ENCODE data around the gene PILRA. TPM values are rescaled to one million over a fixed set of nuclear protein-coding genes. Genes with fewer than 3 reads are reported as not detected.

The PILRA gene
- total RNA-seq, 1 donor from 2014 or later: 25.8 TPM

DNA sequence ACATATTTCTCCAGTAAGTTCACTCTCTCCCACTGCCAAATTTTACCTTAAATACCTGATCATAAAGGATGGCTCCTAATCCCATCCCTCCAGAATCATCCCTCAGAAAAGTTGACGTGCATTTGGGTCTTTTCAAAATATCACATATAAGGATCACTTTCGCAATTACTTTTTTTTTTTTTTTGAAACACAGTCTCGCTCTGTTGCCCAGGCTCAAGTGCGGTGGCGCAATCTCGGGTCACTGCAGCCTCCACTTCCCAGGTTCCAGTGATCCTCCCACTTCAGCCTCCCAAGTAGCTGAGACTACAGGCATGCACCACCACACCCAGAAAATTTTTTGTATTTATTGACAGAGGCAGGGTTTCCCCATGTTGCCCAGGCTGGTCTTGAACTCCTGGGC is 37.8 kb downstream of the PILRA start:
- Histone ChIP-seq H3K27me3 (no peaks in the 10 kb centered on the region), H3K4me3 (no peak overlapping the region), H3K36me3 (no peaks in the 10 kb centered on the region), H3K4me1 (no peaks in the 10 kb centered on the region), H3K9me3 (no peaks in the 10 kb centered on the region), H3K27ac (no peak overlapping the region)
- intact Hi-C loops (cut with DNase I): no loop called here
- TF ChIP-seq, protein P1, sequence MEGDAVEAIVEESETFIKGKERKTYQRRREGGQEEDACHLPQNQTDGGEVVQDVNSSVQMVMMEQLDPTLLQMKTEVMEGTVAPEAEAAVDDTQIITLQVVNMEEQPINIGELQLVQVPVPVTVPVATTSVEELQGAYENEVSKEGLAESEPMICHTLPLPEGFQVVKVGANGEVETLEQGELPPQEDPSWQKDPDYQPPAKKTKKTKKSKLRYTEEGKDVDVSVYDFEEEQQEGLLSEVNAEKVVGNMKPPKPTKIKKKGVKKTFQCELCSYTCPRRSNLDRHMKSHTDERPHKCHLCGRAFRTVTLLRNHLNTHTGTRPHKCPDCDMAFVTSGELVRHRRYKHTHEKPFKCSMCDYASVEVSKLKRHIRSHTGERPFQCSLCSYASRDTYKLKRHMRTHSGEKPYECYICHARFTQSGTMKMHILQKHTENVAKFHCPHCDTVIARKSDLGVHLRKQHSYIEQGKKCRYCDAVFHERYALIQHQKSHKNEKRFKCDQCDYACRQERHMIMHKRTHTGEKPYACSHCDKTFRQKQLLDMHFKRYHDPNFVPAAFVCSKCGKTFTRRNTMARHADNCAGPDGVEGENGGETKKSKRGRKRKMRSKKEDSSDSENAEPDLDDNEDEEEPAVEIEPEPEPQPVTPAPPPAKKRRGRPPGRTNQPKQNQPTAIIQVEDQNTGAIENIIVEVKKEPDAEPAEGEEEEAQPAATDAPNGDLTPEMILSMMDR (IDR thresholded peaks at IDR 0.05): no peak
- peak in 1 of 2 donors; percentile 43 for DNase-seq (ENCODE audit: low spot score in 2 of 2)

DNA sequence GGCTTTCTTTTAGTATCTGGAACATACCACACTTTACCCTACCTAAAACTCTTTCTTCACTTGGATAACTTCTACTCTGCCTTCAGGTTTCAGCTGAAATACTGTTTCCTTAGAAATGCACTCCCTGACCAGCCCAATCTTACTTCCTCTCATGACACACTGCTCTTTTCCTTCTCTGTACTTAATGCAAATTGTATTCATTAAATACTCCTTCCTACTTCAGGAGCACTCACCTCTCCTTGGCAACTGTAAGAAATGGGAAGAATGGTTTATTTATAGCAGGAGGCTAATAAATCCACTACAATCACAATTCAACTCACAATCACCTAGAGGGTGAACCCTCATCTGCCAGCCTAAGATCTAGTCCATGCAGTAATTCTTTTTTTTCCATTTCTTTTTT is 40.1 kb downstream of the PILRA start:
- H3K36me3 ChIP-seq: no peaks in the 10 kb centered on the region
- TF ChIP-seq, protein P1 (IDR thresholded peaks at IDR 0.05): no peak
- no peak overlapping the region for H3K4me3 ChIP-seq
- H3K27ac ChIP-seq: no peak overlapping the region
- no peak for DNase-seq (ENCODE audit: low spot score in 2 of 2)
- intact Hi-C loops (cut with DNase I): no loop called here
- no peaks in the 10 kb centered on the region for H3K4me1 ChIP-seq
- no peaks in the 10 kb centered on the region for H3K27me3 ChIP-seq
- no peaks in the 10 kb centered on the region for H3K9me3 ChIP-seq

DNA sequence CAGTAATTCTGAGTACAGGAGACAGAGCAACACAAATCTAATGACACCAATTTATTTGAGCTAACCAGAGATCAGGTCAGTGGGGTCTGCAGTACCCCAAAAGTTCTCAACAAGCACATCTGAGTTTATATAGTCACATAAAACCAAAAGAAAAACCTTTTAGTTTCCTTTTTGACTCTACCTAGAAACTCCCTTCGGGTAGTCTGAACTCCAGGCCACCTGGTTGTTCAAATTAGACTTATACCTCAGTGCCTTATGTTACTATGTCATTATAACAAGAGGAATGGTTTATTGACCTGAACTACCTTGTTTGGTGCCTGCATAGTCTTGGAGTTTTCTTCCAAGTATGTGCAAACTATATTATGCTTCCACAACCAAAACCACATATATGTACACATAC is 40.6 kb downstream of the PILRA start:
- intact Hi-C loops (cut with DNase I): no loop called here
- DNase-seq (ENCODE audit: low spot score in 2 of 2): peak in 1 of 2 donors; percentile 4
- H3K9me3 ChIP-seq: no peaks in the 10 kb centered on the region
- no peaks in the 10 kb centered on the region for H3K36me3 ChIP-seq
- H3K27ac ChIP-seq: no peak overlapping the region
- no peak overlapping the region for H3K4me3 ChIP-seq
- no peaks in the 10 kb centered on the region for H3K4me1 ChIP-seq
- TF ChIP-seq, protein P1 (IDR thresholded peaks at IDR 0.05): no peak
- H3K27me3 ChIP-seq: no peaks in the 10 kb centered on the region

DNA sequence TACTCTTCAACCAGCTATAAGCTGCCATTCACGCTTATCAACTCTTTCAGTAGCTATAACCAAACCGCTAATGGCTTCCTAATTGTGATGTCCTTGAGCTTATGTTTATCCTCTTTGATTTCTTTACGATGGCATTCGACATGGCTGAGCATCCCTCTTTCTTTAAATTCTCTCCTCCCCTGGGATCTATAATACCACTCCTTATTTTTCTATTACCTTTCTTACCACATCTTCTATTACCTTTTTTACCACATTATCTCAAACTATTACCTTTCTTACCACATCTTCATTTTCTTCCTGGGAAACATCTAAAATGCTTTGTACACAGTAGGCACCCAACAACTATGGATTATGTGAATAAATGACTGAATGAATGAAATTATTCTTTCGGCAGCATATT is 42.2 kb downstream of the PILRA start:
- intact Hi-C loops (cut with DNase I): no loop called here
- Histone ChIP-seq H3K4me3 (no peak overlapping the region), H3K27ac (no peak overlapping the region), H3K4me1 (no peaks in the 10 kb centered on the region), H3K9me3 (no peaks in the 10 kb centered on the region), H3K27me3 (no peaks in the 10 kb centered on the region), H3K36me3 (no peaks in the 10 kb centered on the region)
- TF ChIP-seq, protein P1 (IDR thresholded peaks at IDR 0.05): no peak
- DNase-seq (ENCODE audit: low spot score in 2 of 2): no peak

DNA sequence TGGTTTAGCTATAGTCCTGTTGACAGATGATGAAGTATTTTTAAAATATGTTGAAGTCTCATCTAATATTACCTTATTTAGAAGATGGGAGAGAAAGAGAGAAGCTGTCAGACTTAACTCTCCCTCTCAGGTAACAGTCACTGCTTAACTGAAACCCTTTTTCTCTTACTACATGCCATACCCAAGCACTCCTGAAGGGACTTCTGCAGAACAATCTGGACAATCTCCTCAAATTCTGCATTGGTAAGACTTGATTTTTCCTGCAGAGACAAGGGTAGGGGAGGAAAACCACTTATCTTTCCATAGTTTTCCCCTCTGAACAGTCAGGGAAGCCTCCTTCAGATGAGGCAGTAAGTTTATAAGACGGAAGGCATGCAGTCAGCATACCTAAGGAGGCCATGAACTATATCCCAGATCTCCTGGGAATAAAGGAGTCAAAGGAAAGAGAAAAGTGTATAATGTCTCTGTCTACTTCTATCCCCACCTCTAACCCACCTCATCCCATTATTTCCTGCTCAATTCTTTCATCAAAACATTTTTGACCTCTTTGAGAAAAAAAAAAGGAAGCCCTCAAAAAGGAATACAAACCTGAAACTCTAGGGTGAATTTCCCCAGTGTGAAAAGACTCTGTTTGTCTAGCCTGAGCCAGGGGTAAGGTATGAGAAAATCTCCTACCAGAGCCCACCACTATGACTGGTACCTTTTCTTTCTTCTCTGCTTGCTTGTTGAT is 45.8 kb downstream of the PILRA start:
- H3K36me3 ChIP-seq: no peaks in the 10 kb centered on the region
- no peak for DNase-seq (ENCODE audit: low spot score in 2 of 2)
- no peak overlapping the region for H3K4me3 ChIP-seq
- H3K27ac ChIP-seq: no peak overlapping the region
- intact Hi-C loops (cut with DNase I): no loop called here
- no peaks in the 10 kb centered on the region for H3K27me3 ChIP-seq
- TF ChIP-seq, protein P1 (IDR thresholded peaks at IDR 0.05): no peak
- H3K4me1 ChIP-seq: no peaks in the 10 kb centered on the region
- no peaks in the 10 kb centered on the region for H3K9me3 ChIP-seq

Data from ascending aorta (tissue), 2 donors.